HEK293 (cell line): ENCODE results near the gene KICS2.

Experiments
- ZBTB7A ChIP-seq: fragments of 450-650 bp; formaldehyde crosslinking; IDR thresholded peaks from 2 replicates; pipeline ENCODE4 v1.5.1; 2016; ENCODE audit warnings: low read depth, missing biosample characterization, missing genetic modification characterization
- ZNF274 ChIP-seq, 2 experiments: fragments of 200-500 bp in 1 of 2; fragments of 450-650 bp in 1 of 2; sonication (Bioruptor generic) in 1 of 2; formaldehyde crosslinking in 1 of 2; IDR thresholded peaks; 2 replicates each; pipeline versions ENCODE4 v1.5.1 to v1.6.1; 2014 to 2016; ENCODE audit warnings: borderline replicate concordance in 1 of 2, inconsistent platforms in 1 of 2, low read length in 1 of 2, missing biosample characterization in 1 of 2, missing genetic modification characterization in 1 of 2
- ZNF280D ChIP-seq: fragments of 450-650 bp; formaldehyde crosslinking; IDR thresholded peaks from 2 replicates; pipeline ENCODE4 v1.5.1; 2016; ENCODE audit warnings: missing biosample characterization, missing genetic modification characterization
- ZNF311 ChIP-seq: fragments of 450-650 bp; formaldehyde crosslinking; IDR thresholded peaks from 2 replicates; pipeline ENCODE4 v1.5.1; 2017; ENCODE audit warnings: missing biosample characterization, missing genetic modification characterization, borderline replicate concordance
- ZNF514 ChIP-seq: fragments of 450-650 bp; formaldehyde crosslinking; IDR thresholded peaks from 2 replicates; pipeline ENCODE4 v1.5.1; 2016; ENCODE audit warnings: missing biosample characterization, missing genetic modification characterization
- ZNF561 ChIP-seq: fragments of 450-650 bp; IDR thresholded peaks from 2 replicates; pipeline ENCODE4 v1.5.1; 2018; ENCODE audit warnings: missing biosample characterization, missing genetic modification characterization, borderline replicate concordance
- ZNF76 ChIP-seq: fragments of 450-650 bp; formaldehyde crosslinking; IDR thresholded peaks from 2 replicates; pipeline ENCODE4; 2016; ENCODE audit warnings: low read depth, missing biosample characterization, missing genetic modification characterization, borderline replicate concordance
- ZNF776 ChIP-seq: fragments of 450-650 bp; formaldehyde crosslinking; IDR thresholded peaks from 2 replicates; pipeline ENCODE4 v1.5.0; 2017; ENCODE audit warnings: missing biosample characterization, missing genetic modification characterization, borderline replicate concordance
- TF ChIP-seq, protein P1 (sequence below): fragments of 450-650 bp; formaldehyde crosslinking; IDR thresholded peaks from 2 replicates; pipeline ENCODE4 v1.5.1; 2016; ENCODE audit warnings: missing biosample characterization, missing genetic modification characterization
- TF ChIP-seq, protein P2 (sequence below): fragments of 450-650 bp; formaldehyde crosslinking; conservative IDR thresholded peaks from 2 replicates; pipeline ENCODE4 v1.5.1; 2016; ENCODE audit warnings: low read depth, missing biosample characterization, missing genetic modification characterization
- TF ChIP-seq, protein P3 (sequence below): fragments of 450-650 bp; formaldehyde crosslinking; IDR thresholded peaks from 2 replicates; pipeline ENCODE4 v1.5.1; 2016; ENCODE audit warnings: missing biosample characterization, missing genetic modification characterization

DNA sequence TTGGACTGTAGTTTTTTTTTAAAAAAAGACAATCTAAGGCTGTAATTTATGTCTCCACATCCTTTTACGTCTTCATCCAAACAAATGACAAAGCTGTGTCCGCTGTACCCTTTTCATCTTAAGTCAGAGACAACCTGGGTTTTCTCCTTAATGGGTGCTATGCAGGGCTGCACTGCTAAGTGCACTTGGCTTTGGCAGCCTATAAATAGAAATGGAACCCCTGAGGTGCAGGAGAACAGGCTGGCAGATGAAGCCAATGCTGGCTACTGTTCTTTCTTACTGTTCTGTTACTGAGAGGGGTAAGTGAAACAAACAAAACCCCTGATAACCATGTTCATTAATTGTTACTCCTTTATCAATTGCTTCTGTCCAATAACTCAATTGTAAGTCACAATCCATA, 47.1 kb upstream of the KICS2 start:
- TF ChIP-seq, protein P1, sequence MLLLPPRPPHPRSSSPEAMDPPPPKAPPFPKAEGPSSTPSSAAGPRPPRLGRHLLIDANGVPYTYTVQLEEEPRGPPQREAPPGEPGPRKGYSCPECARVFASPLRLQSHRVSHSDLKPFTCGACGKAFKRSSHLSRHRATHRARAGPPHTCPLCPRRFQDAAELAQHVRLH (tag by site-specific recombination) = no peak
- TF ChIP-seq, protein P2, sequence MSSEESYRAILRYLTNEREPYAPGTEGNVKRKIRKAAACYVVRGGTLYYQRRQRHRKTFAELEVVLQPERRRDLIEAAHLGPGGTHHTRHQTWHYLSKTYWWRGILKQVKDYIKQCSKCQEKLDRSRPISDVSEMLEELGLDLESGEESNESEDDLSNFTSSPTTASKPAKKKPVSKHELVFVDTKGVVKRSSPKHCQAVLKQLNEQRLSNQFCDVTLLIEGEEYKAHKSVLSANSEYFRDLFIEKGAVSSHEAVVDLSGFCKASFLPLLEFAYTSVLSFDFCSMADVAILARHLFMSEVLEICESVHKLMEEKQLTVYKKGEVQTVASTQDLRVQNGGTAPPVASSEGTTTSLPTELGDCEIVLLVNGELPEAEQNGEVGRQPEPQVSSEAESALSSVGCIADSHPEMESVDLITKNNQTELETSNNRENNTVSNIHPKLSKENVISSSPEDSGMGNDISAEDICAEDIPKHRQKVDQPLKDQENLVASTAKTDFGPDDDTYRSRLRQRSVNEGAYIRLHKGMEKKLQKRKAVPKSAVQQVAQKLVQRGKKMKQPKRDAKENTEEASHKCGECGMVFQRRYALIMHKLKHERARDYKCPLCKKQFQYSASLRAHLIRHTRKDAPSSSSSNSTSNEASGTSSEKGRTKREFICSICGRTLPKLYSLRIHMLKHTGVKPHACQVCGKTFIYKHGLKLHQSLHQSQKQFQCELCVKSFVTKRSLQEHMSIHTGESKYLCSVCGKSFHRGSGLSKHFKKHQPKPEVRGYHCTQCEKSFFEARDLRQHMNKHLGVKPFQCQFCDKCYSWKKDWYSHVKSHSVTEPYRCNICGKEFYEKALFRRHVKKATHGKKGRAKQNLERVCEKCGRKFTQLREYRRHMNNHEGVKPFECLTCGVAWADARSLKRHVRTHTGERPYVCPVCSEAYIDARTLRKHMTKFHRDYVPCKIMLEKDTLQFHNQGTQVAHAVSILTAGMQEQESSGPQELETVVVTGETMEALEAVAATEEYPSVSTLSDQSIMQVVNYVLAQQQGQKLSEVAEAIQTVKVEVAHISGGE (tag by site-specific recombination) = no peak
- TF ChIP-seq ZNF561 (no peak), ZNF514 (tag by site-specific recombination) (no peak), ZNF776 (tag by site-specific recombination) (no peak), ZNF76 (tag by site-specific recombination) (no peak), ZBTB7A (no peak), ZNF280D (tag by site-specific recombination) (no peak), ZNF311 (tag by site-specific recombination) (no peak), ZNF274 (IDR thresholded peaks at IDR 0.05; ENCODE audit: low read length) (no peak), ZNF274 (tag by site-specific recombination; IDR thresholded peaks at IDR 0.05; ENCODE audit: borderline replicate concordance) (no peak)
- TF ChIP-seq, protein P3, sequence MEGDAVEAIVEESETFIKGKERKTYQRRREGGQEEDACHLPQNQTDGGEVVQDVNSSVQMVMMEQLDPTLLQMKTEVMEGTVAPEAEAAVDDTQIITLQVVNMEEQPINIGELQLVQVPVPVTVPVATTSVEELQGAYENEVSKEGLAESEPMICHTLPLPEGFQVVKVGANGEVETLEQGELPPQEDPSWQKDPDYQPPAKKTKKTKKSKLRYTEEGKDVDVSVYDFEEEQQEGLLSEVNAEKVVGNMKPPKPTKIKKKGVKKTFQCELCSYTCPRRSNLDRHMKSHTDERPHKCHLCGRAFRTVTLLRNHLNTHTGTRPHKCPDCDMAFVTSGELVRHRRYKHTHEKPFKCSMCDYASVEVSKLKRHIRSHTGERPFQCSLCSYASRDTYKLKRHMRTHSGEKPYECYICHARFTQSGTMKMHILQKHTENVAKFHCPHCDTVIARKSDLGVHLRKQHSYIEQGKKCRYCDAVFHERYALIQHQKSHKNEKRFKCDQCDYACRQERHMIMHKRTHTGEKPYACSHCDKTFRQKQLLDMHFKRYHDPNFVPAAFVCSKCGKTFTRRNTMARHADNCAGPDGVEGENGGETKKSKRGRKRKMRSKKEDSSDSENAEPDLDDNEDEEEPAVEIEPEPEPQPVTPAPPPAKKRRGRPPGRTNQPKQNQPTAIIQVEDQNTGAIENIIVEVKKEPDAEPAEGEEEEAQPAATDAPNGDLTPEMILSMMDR = no peak
